Hematopoietic multipotent progenitor cell treated with erythropoietin and hydrocortisone succinate and interleukin-3 and kit ligand, for 8 days (in vitro differentiated cells): Measurements from ENCODE around the gene PACS1.
"Not testable (repeated sequence)": the region's sequence is repeated elsewhere in the genome, so short reads cannot be mapped to it uniquely, and the experiment has no call there.

Experiments
- DNase-seq: peaks from one replicate; pipeline ENCODE4 v3.0.0-alpha.2; 2015

PACS1 gene

DNA sequence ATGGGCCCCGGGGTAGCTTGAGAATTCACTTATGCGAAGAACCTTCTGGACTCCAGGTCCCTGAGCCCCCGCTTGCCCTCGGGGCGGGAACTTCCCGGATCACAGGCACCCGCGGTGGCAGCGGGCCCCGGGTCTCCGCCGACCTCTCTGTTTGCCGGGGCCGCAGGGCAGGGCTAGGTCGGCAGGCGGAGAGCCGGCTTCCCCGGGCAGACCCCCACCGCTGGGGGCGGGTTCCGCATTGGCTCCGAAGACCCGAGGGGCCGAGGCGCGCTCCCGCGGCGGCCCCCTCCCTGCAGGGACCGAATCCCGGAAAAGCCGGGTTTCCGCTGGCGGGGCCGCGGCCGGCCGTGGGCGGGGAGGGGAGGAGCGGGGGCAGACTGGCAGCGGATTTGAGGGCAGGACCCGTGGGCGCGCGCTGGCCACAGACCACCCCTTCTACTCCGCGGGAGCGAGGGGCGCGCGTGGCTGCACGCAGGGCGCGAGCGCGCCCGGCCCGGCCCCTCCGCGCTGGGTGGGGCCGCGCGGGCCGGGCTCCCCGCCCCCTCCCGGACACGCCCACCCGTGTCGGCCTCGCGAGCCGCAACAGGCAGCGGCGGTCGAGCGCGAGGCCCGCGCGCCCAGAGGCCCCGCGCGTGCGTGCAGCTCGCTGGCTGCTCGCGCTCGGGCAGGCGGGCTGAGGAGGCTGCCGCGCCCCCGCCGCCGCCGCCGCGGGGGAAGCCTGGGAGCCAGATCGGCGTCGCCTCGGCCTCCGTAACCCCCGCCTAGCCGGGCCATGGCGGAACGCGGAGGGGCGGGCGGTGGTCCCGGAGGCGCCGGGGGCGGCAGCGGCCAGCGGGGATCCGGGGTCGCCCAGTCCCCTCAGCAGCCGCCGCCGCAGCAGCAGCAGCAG lies at the start of gene PACS1:
PACS1 (plus strand) TSS at position 558 of the 889 bp plus-strand sequence; CDS start at position 773, 215 bp downstream.
- DNase-seq = peak; percentile 60

DNA sequence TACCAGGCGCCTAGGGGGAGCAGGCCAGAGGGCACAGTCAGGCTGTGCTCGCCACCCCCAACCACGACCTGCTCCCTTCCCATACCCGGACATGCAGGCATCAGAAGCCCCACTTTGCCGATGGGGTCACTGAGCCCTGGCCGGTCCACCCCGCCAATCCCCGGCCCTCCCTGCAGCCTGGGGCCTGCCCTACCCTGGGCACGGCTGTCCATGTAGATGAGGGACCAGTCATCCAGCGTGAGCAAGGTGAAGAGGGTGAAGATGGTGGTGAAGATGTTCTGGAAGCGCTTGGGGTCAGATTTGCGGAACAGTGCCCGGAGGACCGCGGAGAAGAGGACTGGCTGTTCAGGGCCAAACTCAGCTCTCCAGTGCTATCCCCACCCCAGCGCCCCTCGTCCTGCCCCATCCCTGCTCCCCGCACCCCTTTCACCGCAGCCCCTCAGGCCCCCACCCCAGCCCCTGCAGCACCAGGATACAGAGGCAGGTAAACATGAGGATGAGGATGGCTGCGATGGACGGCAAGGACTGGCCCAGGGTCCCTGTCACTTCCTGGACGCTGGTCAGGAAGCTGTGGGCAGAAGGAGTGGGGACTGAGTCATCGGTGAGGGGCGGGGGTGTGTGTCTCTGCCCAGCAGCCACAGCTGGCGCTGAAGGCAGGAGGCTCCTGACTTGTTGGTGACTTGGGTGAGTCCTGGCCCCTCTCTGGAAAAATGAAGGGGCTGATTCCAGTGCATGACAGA lies 49.3 kb upstream of the PACS1 start:
- peak; percentile 67 for DNase-seq

DNA sequence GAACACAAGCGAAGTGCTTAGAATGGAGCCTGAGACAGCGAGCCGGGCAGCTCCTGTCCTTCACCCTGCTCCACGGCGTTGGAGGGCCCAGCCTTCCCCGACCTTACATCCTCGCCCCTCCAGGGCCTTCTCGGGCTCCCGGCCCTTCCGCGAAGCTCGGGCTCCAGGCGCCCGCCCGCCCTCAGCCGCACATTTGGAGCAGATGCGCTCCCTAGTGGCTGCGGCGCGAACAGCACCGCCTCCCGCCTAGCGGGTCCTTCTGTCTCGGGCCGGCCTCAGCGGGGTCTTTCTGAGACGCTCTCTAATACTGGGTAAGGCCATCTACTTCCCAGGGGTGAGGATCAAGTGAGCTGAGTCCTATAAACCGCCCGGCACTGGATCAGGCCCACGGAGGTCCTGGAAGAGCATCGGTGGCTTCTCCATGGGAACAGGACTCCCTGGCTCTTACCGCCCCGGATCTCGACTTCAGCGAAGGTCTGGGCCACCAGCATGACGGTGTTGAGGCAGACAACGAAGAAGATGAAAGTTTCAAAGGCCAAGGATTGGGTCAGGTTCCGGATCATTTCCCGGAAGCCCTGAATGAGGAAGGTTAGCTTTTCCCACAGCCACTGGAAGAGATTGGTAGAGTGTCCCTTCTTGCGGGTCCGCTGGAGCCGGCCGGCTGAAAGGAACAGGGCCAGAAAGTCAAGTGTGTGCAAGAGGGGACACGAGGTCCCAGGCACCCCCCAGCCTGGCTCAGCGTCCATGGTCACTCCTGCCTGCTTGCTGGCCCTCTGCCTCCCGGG lies 47.5 kb upstream of the PACS1 start:
- DNase-seq = peak; percentile 70

DNA sequence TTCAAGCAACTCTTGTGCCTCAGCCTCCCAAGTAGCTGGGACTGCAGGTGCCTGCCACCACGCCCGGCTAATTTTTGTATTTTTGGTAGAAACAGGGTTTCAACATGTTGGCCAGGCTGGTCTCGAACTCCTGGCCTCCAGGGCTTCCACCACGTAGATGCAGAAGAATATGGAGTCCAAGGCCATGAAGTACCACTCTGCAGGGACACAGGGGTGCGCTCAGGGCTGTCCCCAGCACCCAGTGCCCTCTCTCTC lies 47.0 kb upstream of the PACS1 start:
- not testable (repeated sequence) for DNase-seq

DNA sequence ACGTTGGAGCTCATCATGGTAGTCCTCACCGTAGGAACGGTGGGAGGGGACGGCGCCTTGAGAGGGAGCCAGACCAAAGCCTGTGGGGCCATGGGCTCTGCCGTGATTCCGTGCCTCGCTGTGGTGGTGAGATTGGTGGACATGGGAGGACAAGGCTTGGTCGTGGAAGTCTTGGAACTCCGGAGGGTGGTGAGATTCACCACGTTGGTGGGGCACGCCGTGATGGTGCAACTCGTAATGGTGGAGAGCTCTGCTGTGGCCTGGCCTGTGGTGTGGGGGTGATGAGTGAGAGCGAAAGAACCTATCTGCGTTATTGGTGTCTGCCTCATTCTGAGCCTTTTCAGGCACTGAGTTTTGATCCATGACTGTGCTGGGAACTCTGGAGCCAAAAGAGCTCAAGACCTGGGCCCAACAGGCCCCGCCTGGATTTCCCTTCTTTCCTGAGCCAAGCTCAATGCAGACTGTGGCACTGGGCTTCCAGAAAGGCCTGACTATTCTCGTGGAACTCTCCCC lies 44.0 kb upstream of the PACS1 start, which contains the start of gene CATSPER1:
CATSPER1 (minus strand) TSS at position 463 of the 513 bp plus-strand sequence; CDS start at position 363, 100 bp downstream.
- DNase-seq = no peak

DNA sequence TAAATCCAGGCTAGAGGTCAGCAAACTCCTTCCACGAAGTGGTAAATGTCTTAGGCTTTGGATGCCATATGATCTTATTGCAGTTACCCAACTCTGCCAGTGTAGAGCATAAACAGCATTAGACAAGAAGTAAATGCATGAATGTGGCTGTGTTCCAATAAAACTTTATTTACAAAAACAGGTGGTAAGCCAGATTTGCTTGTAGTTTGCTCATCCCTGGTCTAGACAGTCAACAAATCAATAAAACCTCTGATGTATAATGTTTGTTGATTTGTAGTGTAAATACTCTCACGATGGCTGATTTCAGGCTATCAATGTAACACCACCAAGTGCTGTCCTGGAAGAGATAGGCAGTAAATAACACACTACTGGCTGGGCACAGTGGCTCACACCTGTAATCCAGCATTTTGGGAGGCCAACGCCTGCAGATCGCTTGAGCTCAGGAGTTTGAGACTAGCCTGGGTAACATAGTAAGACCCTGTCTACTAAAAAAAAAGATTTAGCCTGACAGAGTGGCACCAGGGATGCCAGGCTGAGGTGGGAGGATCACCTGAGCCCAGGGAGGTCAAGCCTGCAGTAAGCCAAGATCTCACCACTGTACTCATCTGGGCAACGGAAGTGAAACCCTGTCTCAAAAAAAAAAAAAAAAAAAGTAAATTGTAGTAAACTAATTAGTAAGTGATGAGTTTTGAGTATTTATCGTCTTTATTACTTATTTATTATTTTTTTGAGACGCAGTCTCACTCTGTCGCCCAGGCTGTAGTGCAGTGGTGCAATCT lies 36.9 kb upstream of the PACS1 start:
- no peak for DNase-seq

DNA sequence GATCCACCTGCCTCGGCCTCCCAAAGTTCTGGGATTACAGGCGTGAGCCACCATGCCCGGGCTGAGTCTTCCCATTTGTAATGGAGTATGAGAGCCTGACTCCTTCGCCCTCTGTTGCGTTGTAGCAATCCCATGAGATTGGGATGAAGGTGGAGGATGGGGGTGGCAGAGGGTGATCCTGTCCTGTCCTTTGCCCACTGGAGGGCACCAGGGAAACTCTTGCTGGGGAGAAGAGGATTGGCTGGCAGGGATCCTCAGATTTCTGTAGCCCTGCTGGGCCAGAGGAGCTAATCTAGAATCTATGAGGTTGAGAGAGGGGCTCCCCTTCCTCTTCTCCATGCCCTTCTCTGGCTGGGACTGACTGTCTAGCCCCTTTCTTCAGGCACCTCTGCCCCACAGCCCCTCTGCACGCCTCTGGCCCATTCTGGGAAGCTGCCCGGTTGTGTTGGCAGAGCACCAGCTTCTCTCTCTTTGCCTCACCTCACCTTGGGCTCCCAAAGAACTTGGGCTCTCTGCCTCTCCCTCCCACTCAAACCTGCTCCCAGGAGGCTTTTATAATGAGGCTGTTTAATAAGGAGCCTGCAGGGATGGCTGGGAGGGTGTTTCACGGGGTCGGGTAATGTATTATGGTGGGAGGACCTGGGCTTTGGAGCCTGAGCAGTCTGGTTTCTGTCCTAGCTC lies 34.3 kb upstream of the PACS1 start:
- no peak for DNase-seq

DNA sequence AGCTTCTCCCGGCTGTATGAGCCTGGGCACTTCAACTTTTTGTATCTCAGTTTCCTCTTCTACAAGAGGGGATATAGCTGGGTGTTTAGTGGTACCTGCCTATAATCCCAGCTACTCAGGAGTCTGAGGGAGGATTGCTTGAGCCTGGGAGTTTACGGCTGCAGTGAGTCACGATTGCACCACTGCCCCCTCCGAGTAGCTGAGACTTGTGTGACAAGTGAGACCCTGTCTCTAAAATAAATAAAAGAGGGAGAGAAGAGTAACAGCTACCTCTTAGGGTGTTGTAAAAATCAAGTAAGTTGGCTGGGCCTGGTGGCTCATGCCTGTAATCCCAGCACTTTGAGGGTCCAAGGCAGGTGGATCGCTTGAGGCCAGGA lies 33.8 kb upstream of the PACS1 start:
- DNase-seq = no peak

DNA sequence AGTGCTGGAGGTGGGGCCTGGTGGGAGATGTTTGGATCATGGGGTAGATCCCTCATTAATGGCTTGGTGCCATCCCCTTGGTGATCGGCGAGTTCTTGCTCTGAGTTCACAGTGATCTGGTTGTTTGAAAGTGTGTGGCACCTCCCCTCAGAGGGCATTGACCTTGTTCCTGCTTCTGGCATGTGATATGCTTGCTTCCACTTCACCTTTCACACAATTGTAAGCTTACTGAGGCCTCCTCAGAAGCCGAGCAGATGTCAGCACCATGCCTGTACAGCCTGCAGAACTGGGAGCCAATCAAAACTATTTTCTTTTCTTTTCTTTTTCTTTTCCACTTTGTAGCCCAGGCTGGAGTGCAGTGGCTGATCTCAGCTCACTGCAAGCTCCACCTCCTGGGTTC lies 32.7 kb upstream of the PACS1 start:
- no peak for DNase-seq

DNA sequence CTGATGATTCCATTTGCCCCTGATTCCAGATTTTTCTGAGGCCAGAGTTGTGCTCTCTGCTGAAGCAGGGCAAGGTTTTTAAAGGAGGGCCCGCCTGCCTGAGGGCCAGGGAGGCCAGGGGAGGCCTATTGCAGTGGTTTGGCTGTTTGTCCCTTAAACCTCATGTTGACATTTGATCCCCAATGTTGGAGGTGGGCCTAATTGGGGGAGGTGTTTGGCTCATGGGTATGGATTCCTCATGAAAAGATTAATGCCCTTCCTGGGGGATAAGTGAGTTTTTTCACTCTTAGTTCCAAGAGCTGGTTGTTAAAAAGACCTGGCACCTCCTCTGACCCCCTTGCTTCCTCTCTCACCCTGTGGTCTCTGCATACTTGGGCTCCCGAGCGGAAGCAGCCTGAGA lies 30.3 kb upstream of the PACS1 start:
- no peak for DNase-seq

DNA sequence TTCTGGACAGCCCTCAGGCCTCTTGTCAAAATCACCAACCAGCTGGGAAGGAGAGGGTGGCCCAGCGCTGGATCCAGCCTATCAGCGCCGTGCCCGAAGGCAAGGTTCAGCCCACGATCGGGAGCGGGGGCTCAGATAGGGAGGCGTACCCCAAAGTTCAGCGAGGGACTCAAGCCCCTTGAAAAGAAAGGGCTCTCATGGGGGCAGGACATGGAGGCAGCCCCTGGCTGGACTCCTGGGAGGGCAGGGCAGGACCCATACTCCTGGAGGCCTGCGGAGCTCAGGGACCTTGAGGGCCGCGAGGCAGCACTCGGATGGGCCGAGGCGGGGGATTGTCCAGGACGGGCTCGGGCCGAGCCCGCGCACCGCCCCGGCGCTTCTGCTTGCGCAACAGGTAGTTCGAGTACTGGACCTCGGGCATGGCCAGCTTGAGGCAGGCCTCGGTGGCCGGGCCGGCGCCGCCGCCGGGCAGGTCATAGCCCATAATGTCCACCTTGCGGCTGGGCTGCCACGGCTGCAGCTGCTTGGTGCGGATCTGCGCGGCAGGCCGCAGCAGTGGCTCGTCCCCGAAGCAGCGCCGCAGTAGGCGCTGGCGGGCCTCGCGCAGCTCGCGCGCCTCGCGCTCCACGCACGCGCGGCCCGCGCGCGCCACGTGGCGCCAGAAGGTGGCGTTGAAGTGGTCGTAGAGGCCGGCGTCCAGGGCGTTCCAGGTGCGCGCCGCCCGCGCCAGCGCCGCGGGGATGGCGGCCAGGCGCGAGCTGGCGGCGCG lies 27.7 kb upstream of the PACS1 start:
- no peak for DNase-seq

DNA sequence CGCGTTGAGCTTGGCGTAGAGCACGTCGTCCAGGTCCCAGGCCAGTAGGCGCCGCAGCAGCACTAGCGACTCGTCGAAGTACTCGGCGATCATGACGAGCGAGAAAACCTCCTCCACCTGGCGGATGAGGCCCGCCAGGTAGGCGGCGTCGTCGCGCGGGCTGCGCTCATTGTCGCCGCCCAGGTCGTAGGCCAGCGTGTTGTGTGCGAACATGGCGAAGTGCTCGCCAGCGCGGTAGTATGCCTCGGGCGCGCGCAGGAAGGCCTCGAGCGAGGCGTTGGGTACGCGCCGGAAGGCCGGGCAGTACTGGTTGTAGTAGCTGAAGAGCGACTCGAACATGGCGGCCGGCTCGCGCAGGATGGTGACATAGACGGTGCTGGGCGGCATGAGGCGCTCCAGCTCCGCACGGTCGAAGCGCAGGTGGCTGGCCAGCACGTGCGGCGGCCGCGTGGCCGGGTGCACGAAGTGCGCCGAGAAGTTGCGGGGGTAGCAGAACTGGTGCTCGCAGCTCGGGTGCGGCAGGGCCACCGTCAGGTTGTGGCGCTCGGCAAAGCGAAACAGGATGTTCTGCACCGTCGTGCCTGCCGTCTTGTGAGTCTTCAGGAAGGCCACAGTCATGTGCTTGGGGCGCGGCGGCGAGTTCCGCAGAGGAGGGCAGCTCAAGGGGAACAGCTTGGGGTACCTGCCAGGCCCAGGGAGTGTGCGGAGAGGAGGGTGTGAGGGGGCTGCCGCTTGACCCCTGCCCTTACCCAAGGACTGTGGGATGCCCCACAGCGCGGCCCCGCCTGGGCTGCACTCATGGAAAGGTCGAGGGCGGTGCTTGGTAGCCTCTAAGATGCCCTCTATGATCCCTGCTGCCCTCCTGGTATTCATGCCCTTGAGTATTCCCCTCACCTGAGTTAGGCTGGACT lies 26.8 kb upstream of the PACS1 start:
- no peak for DNase-seq

DNA sequence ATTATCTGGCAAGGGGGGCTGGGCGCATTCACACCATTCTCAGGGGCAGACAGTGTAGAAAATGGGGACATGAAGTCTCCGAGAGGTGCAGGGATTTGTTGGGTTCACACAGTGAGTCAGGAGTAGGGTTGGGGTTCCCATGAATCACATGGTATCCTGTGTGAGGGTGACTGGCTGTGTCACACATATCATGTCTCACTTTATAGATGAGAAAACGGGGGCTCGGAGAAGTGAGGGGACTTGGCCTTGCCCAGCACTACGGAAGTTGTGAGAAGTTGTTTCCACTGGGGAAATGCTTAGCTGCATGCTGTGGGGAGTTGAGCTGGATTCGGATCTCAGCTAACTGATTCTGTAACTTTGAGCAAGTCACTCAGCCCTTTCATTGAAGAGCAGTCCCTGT lies 25.3 kb upstream of the PACS1 start:
- DNase-seq = no peak

DNA sequence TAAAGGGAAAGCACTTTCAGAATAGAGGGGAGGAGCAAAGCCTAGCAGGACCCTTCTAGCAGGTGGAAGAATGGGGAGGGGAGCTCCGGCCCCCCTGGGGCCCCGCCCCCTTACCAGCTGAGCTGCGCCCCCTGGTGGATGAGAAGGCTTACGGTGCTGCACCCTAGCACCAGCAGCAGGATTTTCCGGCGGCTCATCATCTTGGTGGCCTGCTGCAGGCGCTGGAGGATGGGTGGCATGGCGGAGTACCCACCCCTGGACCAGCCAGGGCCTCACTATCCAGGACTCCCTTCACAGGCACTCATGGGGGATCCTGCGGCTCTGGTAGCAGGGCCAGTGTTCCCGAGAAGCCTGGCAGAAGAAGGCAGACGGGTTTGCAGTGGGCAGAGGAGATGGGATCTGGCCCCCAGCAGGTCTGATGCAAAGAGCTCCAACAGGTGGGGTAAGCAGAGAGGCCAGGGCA lies 24.9 kb upstream of the PACS1 start:
- peak; percentile 72 for DNase-seq

DNA sequence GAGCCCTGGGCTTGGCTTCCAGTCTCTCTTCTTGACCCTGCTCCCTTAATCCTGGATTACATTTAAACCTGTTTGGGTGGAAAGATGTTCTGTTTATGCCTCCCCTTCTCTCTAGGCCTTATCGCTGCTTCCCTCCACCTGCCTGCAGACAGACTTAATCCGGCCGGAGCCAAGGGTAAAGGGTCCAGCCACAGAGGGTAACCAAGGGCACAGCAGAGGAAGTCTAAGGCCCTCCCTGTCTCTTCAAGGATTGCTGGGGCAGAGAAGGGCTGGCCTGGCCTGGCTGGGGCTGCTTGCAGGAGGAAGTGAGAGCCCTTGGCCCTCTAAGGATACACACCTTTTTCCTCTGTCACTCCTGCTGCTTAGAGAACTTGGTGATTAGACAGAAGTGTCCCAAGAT lies 23.2 kb upstream of the PACS1 start:
- no peak for DNase-seq

DNA sequence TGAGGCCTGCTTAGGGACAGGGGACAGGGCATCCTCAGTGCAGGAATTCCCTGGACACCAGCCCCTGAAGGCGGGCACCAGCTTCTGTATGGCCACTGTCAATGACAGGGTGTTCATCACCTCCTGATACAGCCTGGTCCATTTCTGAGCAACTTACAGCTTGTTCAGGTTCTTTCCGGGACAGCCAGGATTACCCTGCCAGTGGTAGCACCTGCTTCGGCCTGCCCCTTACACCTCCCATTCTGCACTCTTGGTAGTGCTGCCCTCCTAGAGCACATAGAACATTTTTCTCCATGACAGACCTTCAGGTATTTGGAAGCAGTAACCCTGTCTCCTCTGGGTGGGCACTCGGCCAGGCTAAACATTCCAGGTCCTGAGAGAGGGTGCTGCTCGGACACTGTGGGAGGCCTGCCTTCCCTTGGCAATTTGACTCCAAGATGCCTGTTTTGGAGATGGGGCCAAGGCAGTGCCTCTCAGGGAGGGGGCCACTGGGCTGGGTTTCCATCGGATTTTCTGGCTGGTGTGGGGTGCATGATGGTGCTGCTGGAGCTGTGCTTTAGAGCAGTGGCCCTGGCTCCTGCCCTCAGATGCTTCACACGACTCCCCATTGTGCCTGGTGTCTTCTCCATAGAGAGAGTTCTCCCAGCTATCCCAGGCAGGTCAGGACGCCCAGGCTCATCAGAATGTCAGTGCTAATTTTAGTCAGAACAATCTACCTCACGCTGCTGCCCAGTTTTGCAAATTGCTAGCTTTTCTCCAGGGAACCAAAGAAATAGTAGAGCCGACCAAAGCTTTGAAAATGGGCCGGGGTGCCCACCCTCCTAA lies 22.3 kb upstream of the PACS1 start:
- no peak for DNase-seq

DNA sequence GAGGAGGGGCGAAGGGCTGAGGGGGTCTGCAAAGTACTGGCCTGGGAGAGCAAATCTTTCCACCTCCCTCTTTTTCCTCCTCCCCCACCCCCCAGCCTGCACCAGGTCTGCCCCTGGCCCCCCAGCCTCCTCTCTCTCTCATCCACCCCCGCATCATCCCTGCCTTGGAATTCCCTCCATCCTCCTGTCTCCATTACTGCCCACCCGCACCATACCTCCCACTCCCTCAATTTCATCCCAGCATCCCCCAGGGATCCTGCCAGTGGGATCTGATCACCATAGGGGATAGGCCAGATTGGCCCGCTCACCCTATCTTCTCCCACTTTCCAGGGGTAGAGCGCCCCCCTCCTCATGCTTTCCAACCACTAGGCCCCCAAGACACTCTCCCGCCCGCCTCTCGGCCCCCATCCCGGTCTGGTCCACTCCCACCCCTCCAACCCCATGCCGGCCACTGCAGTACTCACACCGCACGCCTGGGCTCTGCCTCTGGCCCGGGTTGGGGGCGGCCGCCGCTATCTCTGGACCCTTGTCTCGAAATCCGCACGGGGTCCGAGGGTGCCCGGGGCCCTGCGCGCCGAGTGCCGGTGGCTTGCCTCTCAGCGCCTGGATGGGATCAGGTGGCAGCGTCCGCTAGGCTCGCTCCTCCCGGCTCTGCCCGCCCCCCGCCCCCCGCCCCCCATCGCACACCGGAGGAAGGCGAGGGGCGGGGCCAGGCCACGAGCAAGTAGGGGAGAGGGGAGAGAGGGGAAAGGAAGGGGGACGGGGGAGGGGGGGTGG lies 21.3 kb upstream of the PACS1 start, which contains the start of gene GAL3ST3:
GAL3ST3 (minus strand) TSS at position 615 of the 777 bp plus-strand sequence. CDS start 3,746 bp downstream, outside the sequence.
- no peak for DNase-seq
